GM19023 (cell line): ENCODE data around the gene KRTAP17-1.
"Not testable (repeated sequence)": the region's sequence is repeated elsewhere in the genome, so short reads cannot be mapped to it uniquely, and the experiment has no call there.

Source experiments
- ATAC-seq: cut with Tn5 transposase; IDR thresholded peaks from one replicate; pipeline ENCODE4 v1.9.1; 2021; ENCODE audit warnings: mild to moderate bottlenecking, moderate library complexity; ENCODE audit not compliant: unreplicated experiment

KRTAP17-1 gene

GRCh38 chr17:41307647-41308046, 7.9 kb downstream of the KRTAP17-1 start:
- no peak for ATAC-seq

DNA sequence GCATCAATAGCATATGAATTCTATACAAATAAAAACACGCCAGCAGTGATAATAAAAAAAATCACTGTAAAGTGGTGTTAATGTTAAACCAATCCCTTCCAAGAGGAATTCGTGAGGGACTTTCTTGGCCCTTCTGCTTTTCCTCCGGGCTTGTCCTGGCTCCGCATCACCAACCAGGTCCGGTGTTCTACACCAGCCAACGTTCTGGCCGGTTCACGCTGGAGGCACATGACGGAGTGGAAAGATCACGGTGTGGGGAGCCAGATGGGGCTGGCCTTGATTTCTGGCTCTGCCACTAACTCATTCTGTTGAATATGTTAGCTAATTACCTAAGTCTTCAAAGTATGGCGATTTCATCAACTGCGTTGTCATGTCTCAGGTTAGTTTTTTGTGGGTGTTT, 11.4 kb downstream of the KRTAP17-1 start:
- no peak for ATAC-seq

DNA sequence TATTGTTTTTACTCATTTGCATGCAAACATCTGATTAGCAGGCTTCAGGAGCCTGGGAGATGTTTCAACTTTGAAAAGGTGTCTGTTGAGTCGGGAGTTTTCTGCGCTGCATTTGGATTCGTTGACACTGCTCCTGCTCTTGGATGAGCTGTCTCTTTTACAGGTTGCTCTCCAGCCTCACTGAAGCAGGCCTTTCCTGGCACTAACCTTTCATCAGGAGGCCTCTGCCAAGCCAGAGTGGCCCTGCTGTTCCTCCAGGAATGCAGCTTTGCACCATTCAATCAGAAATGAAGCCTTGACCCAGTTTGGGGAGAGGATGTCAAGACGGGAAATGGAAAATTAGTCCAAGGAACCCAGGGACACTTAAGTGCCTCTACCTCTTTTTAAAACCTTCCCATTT, 12.5 kb downstream of the KRTAP17-1 start:
- no peak for ATAC-seq

DNA sequence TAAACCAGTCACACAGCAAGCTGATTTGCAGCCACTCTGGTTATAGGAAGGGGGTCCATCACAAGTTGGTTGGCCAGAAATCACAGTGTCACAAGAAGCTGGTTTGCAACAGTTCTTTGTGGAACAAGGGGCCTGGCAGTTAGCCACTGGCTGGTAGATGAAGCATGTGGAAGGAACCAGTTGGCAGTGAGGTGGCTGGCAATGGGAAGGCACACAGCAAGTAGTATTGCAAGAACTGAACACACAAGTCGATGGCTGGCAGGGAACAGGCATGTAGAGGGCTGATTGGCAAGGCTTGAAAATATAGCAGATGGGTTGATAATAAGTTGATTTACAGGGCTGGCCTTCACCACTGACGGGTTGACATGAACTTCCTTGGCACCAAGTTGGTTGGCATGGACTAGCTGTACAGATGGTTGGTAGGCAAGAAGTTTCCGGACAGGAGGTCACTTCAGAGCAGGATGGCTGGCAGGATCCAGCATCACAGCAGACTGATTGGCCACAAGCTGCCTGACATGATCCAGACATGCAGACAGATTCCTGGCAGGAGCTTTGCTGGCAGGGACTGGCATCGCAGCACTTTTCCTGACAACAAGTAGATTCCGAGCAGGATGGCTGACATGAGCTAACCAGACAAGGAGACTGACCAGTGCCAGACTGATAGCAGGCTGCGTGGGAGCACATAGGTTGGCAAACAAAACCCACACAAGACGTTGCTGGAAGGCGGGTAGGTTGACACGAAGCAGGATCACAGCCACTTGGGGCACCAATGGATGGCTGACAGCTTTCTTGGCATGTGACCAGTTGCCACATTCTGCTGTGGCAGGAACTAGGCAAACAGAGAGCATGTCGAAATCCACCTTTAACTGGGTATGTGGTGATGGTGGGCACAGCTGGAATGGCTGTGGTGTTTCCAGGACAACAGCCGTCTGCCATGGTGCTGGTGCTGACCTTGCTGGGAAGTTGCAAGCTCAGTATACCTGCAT, 13.3 kb downstream of the KRTAP17-1 start, which contains the start of gene KRTAP29-1:
Gene KRTAP29-1, minus strand, starts transcription at position 936 of the 986 bp plus-strand sequence. Its CDS starts 0 bp downstream, at position 936.
- ATAC-seq, result no peak

- ATAC-seq, result no peak
Measured at GRCh38 chr17:41301204-41301790, 14.2 kb downstream of the KRTAP17-1 start.

DNA sequence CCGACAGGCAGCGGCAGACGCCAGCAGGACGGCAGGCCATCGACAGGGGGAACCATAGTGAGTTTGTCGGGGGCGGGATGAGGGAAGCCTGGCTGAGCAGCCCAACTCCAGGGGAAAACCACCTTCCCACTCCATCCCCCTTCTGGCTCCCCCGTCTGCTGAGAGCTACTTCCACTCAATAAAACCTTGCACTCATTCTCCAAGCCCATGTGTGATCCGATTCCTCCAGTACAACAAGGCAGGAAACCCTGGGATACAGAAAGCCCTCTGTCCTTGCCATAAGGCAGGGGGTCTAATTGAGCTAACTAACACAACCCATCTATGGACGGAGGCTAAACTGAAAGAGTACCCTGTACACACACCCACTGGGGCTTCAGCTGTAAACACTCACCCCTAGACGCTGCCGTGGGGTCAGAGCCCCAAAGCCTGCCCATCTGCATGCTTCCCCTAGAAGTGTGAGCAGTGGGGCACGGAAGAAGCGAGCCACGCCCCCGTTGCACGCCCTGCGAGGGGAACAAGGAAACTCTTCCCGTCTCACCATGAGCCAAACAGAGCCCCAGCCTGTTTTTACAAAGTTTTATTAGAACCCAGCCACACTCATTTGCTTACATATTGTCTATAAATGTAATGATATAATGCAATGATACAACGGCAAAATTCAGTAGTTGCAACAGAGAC, 16.9 kb downstream of the KRTAP17-1 start:
- ATAC-seq, result no peak

DNA sequence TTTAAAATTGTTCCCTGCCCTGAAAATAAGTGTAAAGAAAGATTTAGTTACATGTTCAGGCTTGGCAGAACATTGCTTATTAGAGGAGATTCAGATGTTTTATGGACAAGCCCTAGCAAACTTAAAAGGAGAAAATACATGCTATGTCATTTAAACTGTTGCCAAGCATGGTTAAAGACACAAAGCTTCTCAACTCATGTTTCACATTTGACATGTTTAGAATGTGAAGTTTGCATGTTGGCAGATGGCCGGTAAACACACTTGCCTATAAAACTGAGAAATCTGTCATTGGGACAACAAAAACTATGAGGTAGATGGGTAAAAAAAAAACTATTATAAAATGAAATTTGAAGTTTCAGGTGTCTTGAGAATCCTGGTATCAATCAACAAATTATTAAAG, 18.7 kb downstream of the KRTAP17-1 start:
- ATAC-seq, result no peak

- no peak for ATAC-seq
Measured at GRCh38 chr17:41294016-41294415, 21.5 kb downstream of the KRTAP17-1 start.

DNA sequence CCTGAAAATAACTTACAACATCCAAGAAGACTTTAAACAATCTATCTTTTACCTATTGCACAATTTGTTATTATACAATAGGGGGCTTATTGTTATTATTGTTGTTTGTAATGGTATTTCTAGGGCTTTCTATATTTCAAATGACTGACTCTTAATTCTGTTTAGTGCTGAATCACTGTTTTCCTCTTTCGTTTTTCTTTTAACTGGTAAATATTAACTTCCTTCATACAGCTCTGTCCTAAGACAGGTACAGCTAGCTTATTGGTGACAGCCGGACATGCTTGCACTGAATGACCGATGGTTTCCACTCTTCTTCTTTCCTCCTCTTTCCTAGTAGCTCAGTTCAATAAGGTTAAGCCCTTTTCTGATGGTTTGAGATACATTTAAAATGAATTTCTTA, 28.5 kb downstream of the KRTAP17-1 start:
- no peak for ATAC-seq

- ATAC-seq, result no peak
Measured at GRCh38 chr17:41284546-41284945, 31.0 kb downstream of the KRTAP17-1 start.

DNA sequence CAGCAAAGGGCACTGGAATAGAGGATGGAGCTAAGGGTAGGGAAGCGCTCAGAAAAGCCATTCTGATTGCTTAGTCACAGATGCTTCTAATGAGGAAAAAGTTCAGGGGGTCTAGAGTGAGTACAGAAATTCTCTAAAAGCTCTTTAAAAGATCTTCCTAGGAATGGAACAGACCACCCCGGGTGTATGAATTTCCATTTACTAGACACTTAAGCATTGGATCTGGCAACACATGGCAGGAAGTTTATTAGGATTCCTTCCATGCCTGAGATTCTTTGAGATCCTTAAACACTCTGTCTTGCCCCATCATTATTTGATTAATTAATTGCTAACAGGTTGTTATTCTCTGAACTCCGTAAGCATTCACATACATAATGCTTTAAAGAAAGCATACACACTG, 31.5 kb downstream of the KRTAP17-1 start:
- no peak for ATAC-seq

GRCh38 chr17:41278176-41278955, 37.1 kb downstream of the KRTAP17-1 start:
- ATAC-seq, result no peak

DNA sequence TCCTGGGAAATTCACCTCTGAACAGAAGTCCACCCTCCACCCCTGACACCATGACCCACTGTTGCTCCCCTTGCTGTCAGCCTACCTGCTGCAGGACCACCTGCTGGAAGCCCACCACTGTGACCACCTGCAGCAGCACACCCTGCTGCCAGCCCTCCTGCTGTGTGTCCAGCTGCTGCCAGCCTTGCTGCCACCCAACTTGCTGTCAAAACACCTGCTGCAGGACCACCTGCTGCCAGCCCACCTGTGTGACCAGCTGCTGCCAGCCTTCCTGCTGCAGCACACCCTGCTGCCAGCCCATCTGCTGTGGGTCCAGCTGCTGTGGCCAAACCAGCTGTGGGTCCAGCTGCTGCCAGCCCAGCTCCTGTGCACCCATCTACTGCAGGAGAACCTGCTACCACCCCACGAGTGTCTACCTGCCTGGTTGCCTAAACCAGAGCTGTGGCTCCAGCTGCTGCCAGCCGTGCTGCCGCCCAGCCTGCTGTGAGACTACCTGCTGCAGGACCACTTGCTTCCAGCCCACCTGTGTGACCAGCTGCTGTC, 39.8 kb downstream of the KRTAP17-1 start, which contains the start of gene KRTAP9-7:
Gene KRTAP9-7, plus strand, starts transcription at position 51 of the 543 bp plus-strand sequence. Its CDS starts 0 bp downstream, at position 51.
- not testable (repeated sequence) for ATAC-seq

DNA sequence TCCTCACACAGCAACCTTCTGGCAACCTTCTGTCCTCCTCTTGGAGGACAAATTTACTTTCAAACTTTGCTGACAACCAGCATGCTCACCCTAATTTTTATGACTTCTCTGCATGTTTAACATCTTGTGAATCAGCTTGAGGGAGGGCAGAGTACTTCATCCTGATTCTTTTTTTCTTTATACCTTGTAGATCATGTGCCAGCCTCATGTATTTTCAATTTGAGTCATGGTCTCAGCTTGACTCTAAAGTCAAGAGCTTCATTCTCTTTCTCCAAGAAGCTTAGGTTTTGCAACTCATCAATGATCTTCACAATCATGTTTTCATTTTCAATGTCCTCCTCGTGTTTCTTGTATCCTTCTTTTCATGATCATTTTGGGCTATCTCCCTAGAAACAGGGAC, 43.7 kb downstream of the KRTAP17-1 start:
- ATAC-seq, result no peak

GRCh38 chr17:41271323-41271722, 44.2 kb downstream of the KRTAP17-1 start:
- ATAC-seq, result not testable (repeated sequence)

DNA sequence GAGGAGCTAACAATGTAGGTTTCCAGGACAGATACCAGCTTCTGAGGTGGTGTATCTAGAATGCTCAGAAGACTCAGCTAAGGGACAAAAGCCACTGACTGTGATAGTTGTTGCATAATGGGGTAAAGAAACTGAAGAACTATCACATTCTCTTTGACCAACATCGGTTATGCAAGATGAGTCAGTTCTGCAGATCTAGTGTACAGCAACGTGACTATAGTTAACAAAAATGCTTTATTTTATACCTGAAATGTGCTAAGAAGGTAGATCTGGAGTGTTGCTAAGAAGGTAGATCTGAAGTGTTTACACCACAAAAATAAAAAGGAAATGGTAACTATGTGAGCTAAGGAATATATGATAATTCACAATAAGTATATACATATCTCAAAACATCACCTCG, 47.8 kb downstream of the KRTAP17-1 start:
- no peak for ATAC-seq

- ATAC-seq, result no peak
Measured at GRCh38 chr17:41265078-41265477, 50.4 kb downstream of the KRTAP17-1 start, which contains the start of gene KRTAP9-6. KRTAP9-6 (plus strand) TSS chr17:41265378; CDS start chr17:41265378, 0 bp downstream.
